H9 (cell line): ENCODE data around the gene CDADC1. TPM values are rescaled to one million over a fixed set of nuclear protein-coding genes. Genes with fewer than 3 reads are reported as not detected.

Source experiments
- DNase-seq: peaks from one replicate; pipeline ENCODE4 v3.0.0-alpha.2; 2017
- H2AFZ ChIP-seq: one replicate; pipeline ENCODE4 v1.6.1; 2013; ENCODE audit warnings: mild to moderate bottlenecking, low read length, control low read depth, moderate library complexity
- H2AK5ac ChIP-seq: 2 replicates; pipeline ENCODE4 v1.6.1; 2013; ENCODE audit warnings: low read length, control low read depth, mixed read lengths; ENCODE audit not compliant: insufficient read length
- H2BK120ac ChIP-seq: one replicate; pipeline ENCODE4 v1.6.1; 2013; ENCODE audit warnings: low read depth, mild to moderate bottlenecking, low read length, control low read depth, inconsistent platforms; ENCODE audit not compliant: poor library complexity, severe bottlenecking
- H2BK12ac ChIP-seq: 2 replicates; pipeline ENCODE4 v1.6.1; 2013; ENCODE audit warnings: low read length, control low read depth, mixed read lengths, low read depth; ENCODE audit not compliant: insufficient read length
- H2BK15ac ChIP-seq: 2 replicates; pipeline ENCODE4 v1.6.1; 2013; ENCODE audit warnings: low read depth, low read length, control low read depth
- H2BK20ac ChIP-seq: one replicate; pipeline ENCODE4 v1.6.1; 2013; ENCODE audit warnings: low read depth, mild to moderate bottlenecking, low read length, control low read depth, inconsistent platforms; ENCODE audit not compliant: poor library complexity, severe bottlenecking
- H2BK5ac ChIP-seq: 2 replicates; pipeline ENCODE4 v1.6.1; 2013; ENCODE audit warnings: low read length, control low read depth, mixed read lengths; ENCODE audit not compliant: insufficient read length
- H3K14ac ChIP-seq: 2 replicates; pipeline ENCODE4 v1.6.1; 2013; ENCODE audit warnings: low read length, control low read depth; ENCODE audit not compliant: insufficient read depth
- H3K18ac ChIP-seq: 2 replicates; pipeline ENCODE4 v1.6.1; 2013; ENCODE audit warnings: low read depth, mild to moderate bottlenecking, mixed read lengths, low read length, control low read depth; ENCODE audit not compliant: insufficient read length
- H3K23ac ChIP-seq: 2 replicates; pipeline ENCODE4 v1.6.1; 2013; ENCODE audit warnings: low read length, control low read depth, mixed read lengths, low read depth; ENCODE audit not compliant: insufficient read length
- H3K23me2 ChIP-seq: 2 replicates; pipeline ENCODE4 v1.6.1; 2013; ENCODE audit warnings: low read depth, mild to moderate bottlenecking, mixed read lengths, low read length, control low read depth; ENCODE audit not compliant: insufficient read length, poor library complexity, severe bottlenecking
- H3K27ac ChIP-seq: 2 replicates; pipeline ENCODE4 v1.5.1; 2013; ENCODE audit warnings: low read length, control low read depth, mixed read lengths, low read depth; ENCODE audit not compliant: insufficient read length
- H3K27me3 ChIP-seq: 2 replicates; pipeline ENCODE4 v1.6.1; 2013; ENCODE audit warnings: low read length, control low read depth, inconsistent platforms; ENCODE audit not compliant: insufficient read depth
- H3K4ac ChIP-seq: 2 replicates; pipeline ENCODE4 v1.6.1; 2013; ENCODE audit warnings: low read depth, mild to moderate bottlenecking, control low read depth, inconsistent platforms, low read length, moderate library complexity
- H3K4me1 ChIP-seq: 2 replicates; pipeline ENCODE4 v1.6.1; 2013; ENCODE audit warnings: low read length, control low read depth, inconsistent platforms; ENCODE audit not compliant: insufficient read depth
- H3K4me2 ChIP-seq: 2 replicates; pipeline ENCODE4 v1.6.1; 2013; ENCODE audit warnings: low read length, control low read depth, mixed read lengths; ENCODE audit not compliant: insufficient read length, insufficient read depth
- H3K56ac ChIP-seq: 2 replicates; pipeline ENCODE4 v1.6.1; 2013; ENCODE audit warnings: low read depth, mild to moderate bottlenecking, mixed read lengths, low read length, control low read depth; ENCODE audit not compliant: insufficient read length
- H3K79me1 ChIP-seq: 2 replicates; pipeline ENCODE4 v1.6.1; 2013; ENCODE audit warnings: low read depth, mild to moderate bottlenecking, moderate library complexity, low read length, control low read depth, inconsistent platforms; ENCODE audit not compliant: insufficient read depth, poor library complexity, severe bottlenecking
- H3K79me2 ChIP-seq: 2 replicates; pipeline ENCODE4 v1.6.1; 2013; ENCODE audit warnings: low read length, control low read depth, inconsistent platforms; ENCODE audit not compliant: insufficient read depth
- H3K9ac ChIP-seq: 2 replicates; pipeline ENCODE4 v1.6.1; 2013; ENCODE audit warnings: low read length, control low read depth, mixed read lengths; ENCODE audit not compliant: insufficient read length; ENCODE audit errors: extremely low read depth
- H3K9me3 ChIP-seq: one replicate; pipeline ENCODE4 v1.6.1; 2013; ENCODE audit warnings: low read depth, low read length, inconsistent platforms; ENCODE audit not compliant: control insufficient read depth
- H3T11ph ChIP-seq: one replicate; pipeline ENCODE4 v1.6.1; 2013; ENCODE audit warnings: mild to moderate bottlenecking, low read length, control low read depth, inconsistent platforms
- H4K20me1 ChIP-seq: one replicate; pipeline ENCODE4 v1.6.1; 2013; ENCODE audit not compliant: control insufficient read depth, insufficient read length, insufficient read depth
- H4K5ac ChIP-seq: 2 replicates; pipeline ENCODE4 v1.6.1; 2013; ENCODE audit warnings: low read depth, mild to moderate bottlenecking, mixed read lengths, low read length, control low read depth; ENCODE audit not compliant: insufficient read length
- H4K8ac ChIP-seq: replicated peaks from 2 replicates; pipeline ENCODE4 v1.6.1; 2013; ENCODE audit warnings: low read length, control low read depth, mixed read lengths, low read depth; ENCODE audit not compliant: insufficient read length
- H4K91ac ChIP-seq: 2 replicates; pipeline ENCODE4 v1.6.1; 2013; ENCODE audit warnings: low read depth, mild to moderate bottlenecking, moderate library complexity, mixed read lengths, low read length, control low read depth; ENCODE audit not compliant: insufficient read length
- H3K27ac Mint-ChIP-seq, 3 experiments: 2 replicates in 2 of 3; 3 replicates in 1 of 3; pipeline ENCODE4 v1.8.0; 2020 to 2021; ENCODE audit warnings: mixed read lengths in 3 of 3, mild to moderate bottlenecking in 1 of 3, moderate library complexity in 1 of 3
- H3K27me3 Mint-ChIP-seq: 2 replicates; pipeline ENCODE4 v1.8.0; 2021; ENCODE audit warnings: low read depth, mild to moderate bottlenecking, moderate library complexity, mixed read lengths
- H3K36me3 Mint-ChIP-seq, 3 experiments: 2 replicates in 2 of 3; 3 replicates in 1 of 3; pipeline ENCODE4 v1.8.0; 2020 to 2021; ENCODE audit warnings: low read depth in 3 of 3, mixed read lengths in 3 of 3; ENCODE audit not compliant: insufficient read depth in 1 of 3
- H3K4me1 Mint-ChIP-seq, 2 experiments: 2 replicates each; pipeline ENCODE4 v1.8.0; 2020; ENCODE audit warnings: mixed read lengths in 2 of 2
- H3K4me3 Mint-ChIP-seq, 2 experiments: 2 replicates in 1 of 2; 3 replicates in 1 of 2; pipeline ENCODE4 v1.8.0; 2020 to 2021; ENCODE audit warnings: mild to moderate bottlenecking in 2 of 2, mixed read lengths in 2 of 2, moderate library complexity in 1 of 2
- H3K9me3 Mint-ChIP-seq, 2 experiments: 2 replicates in 1 of 2; 3 replicates in 1 of 2; pipeline ENCODE4 v1.8.0; 2020; ENCODE audit warnings: mild to moderate bottlenecking in 2 of 2, mixed read lengths in 2 of 2, moderate library complexity in 1 of 2
- WGBS: extraction: QIAGEN DNeasy Blood & Tissue Kit; methylation state at CpG from one replicate; pipeline ENCODE4 v1.1.7; 2013; ENCODE audit warnings: missing lambda C conversion rate, low lambda C conversion rate, mixed read lengths; ENCODE audit not compliant: insufficient read length; ENCODE audit errors: extremely low coverage; 5-methylcytosine and 5-hydroxymethylcytosine counted together
- total RNA-seq: library from RNA; stranded (reverse); gene quantifications from 2 replicates; pipeline ENCODE4 v1.2.1, GENCODE V29; 2021
- TF ChIP-seq, protein P1 (sequence below): fragments of 200-600 bp; sonication (generic); conservative IDR thresholded peaks from 3 replicates; pipeline ENCODE4 v1.8.0; 2021; ENCODE audit warnings: antibody characterized with exemption, mild to moderate bottlenecking

Gene CDADC1
- total RNA-seq, 1 experiment from 2014 or later, result 4.9 TPM

DNA sequence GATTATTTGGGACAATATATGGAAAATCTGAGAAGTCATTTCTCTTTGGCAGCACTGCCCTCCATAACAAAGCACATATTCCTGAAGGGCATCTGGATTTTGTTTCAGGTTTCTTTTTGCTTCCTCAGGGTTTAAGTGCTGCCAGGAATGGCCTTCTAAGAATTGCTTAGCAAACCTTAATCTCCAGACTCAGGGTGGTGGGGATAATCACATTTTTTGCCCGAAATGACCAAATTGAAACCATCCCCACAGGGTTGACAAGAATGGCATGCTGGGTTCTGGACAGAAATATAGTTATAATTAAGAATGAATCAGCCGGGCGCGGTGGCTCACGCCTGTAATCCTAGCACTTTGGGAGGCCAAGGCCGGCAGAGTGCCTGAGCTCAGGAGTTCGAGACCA, 6.4 kb upstream of the CDADC1 start:
- no peaks in the 10 kb centered on the region for H3K9me3 Mint-ChIP-seq

More for the DNA sequence above, 6.4 kb upstream of the CDADC1 start:
- Histone ChIP-seq H3K79me1 (no peaks in the 10 kb centered on the region), H3K4me2 (no peak overlapping the region), H2BK120ac (no peak overlapping the region), H3K56ac (no peak overlapping the region), H4K20me1 (no peaks in the 10 kb centered on the region), H3K9ac (no peak overlapping the region), H2BK20ac (no peak overlapping the region), H3K4ac (no peak overlapping the region), H2AFZ (no peak overlapping the region), H4K91ac (no peak overlapping the region), H4K5ac (no peak overlapping the region), H3K4me1 (no peaks in the 10 kb centered on the region), H2BK5ac (no peak overlapping the region), H3K27ac (no peak overlapping the region), H3K79me2 (no peaks in the 10 kb centered on the region), H3K27me3 (no peaks in the 10 kb centered on the region), H3K9me3 (no peaks in the 10 kb centered on the region), H2AK5ac (no peak overlapping the region), H3K18ac (no peak overlapping the region), H2BK12ac (no peak overlapping the region), H3K23ac (no peak overlapping the region), H3K14ac (no peak overlapping the region), H2BK15ac (no peak overlapping the region), H3T11ph (no peak overlapping the region), H4K8ac (no peak overlapping the region), H3K23me2 (no peaks in the 10 kb centered on the region)
- no CpG with 5 or more reads among the region's 7 CpGs for WGBS
- H3K36me3 Mint-ChIP-seq, result no peaks in the 10 kb centered on the region
- TF ChIP-seq, protein P1, sequence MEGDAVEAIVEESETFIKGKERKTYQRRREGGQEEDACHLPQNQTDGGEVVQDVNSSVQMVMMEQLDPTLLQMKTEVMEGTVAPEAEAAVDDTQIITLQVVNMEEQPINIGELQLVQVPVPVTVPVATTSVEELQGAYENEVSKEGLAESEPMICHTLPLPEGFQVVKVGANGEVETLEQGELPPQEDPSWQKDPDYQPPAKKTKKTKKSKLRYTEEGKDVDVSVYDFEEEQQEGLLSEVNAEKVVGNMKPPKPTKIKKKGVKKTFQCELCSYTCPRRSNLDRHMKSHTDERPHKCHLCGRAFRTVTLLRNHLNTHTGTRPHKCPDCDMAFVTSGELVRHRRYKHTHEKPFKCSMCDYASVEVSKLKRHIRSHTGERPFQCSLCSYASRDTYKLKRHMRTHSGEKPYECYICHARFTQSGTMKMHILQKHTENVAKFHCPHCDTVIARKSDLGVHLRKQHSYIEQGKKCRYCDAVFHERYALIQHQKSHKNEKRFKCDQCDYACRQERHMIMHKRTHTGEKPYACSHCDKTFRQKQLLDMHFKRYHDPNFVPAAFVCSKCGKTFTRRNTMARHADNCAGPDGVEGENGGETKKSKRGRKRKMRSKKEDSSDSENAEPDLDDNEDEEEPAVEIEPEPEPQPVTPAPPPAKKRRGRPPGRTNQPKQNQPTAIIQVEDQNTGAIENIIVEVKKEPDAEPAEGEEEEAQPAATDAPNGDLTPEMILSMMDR, result no peak
- H3K4me3 Mint-ChIP-seq, result no peak overlapping the region
- no peak overlapping the region for H3K27ac Mint-ChIP-seq
- no peaks in the 10 kb centered on the region for H3K27me3 Mint-ChIP-seq
- DNase-seq, result no peak
- H3K4me1 Mint-ChIP-seq, result no peaks in the 10 kb centered on the region
